SIG-M5 treated with dmso at 0.1 percent for 504 hours (cell line): ENCODE measurements around the gene PYCR2.
"Not testable (repeated sequence)": the region's sequence is repeated elsewhere in the genome, so short reads cannot be mapped to it uniquely, and the experiment has no call there.

Experiments
- DNase-seq: peaks from one replicate; lab custom pipeline; 2025; ENCODE audit not compliant: unreplicated experiment; lab: John Stamatoyannopoulos, UW

The PYCR2 gene

GRCh38 chr1:225892307-225892706, 31.7 kb downstream of the PYCR2 start:
- no peak for DNase-seq

- DNase-seq: no peak
These were observed 32.6 kb downstream of the PYCR2 start for GRCh38 chr1:225891229-225891972.

- no peak for DNase-seq
These were observed 33.5 kb downstream of the PYCR2 start for GRCh38 chr1:225890346-225891228.

- DNase-seq: no peak
These were observed 34.3 kb downstream of the PYCR2 start for GRCh38 chr1:225889743-225890142.

- no peak for DNase-seq
These were observed 35.0 kb downstream of the PYCR2 start, which contains the start of gene LEFTY1 for GRCh38 chr1:225888898-225889601. TSS of gene LEFTY1 (minus strand) at chr1:225889146. CDS start at chr1:225889066, 80 bp downstream.

- no peak for DNase-seq
These were observed 35.7 kb downstream of the PYCR2 start for GRCh38 chr1:225888289-225888897.

GRCh38 chr1:225887554-225888288, 36.3 kb downstream of the PYCR2 start:
- not testable (repeated sequence) for DNase-seq

GRCh38 chr1:225887030-225887314, 37.1 kb downstream of the PYCR2 start:
- DNase-seq: no peak

- DNase-seq: no peak
These were observed 37.7 kb downstream of the PYCR2 start for GRCh38 chr1:225886159-225887029.

- DNase-seq: peak; percentile 86
These were observed 38.7 kb downstream of the PYCR2 start for GRCh38 chr1:225885336-225885735.

GRCh38 chr1:225883616-225884265, 40.3 kb downstream of the PYCR2 start:
- DNase-seq: no peak

- DNase-seq: peak; percentile 25
These were observed 41.1 kb downstream of the PYCR2 start for GRCh38 chr1:225882694-225883615.

GRCh38 chr1:225881959-225882693, 41.9 kb downstream of the PYCR2 start, which contains the start of gene TMEM63A:
TSS of gene TMEM63A (minus strand) at chr1:225882380. CDS start at chr1:225877580, 4,800 bp downstream.
- DNase-seq: peak; percentile 85

GRCh38 chr1:225881081-225881958, 42.7 kb downstream of the PYCR2 start:
- DNase-seq: no peak

- no peak for DNase-seq
These were observed 43.4 kb downstream of the PYCR2 start for GRCh38 chr1:225880636-225881035.

- DNase-seq: no peak
These were observed 43.8 kb downstream of the PYCR2 start for GRCh38 chr1:225880222-225880588.
